Dermis blood vessel endothelial cell (primary cell): ENCODE results near the gene DDX42. TPM values are rescaled to one million over a fixed set of nuclear protein-coding genes. Genes with fewer than 3 reads are reported as not detected.

Source experiments
- DNase-seq: peaks from one replicate; pipeline ENCODE4 v3.0.0; 2010
- total RNA-seq: library from RNA; depleted of rRNA; stranded (reverse); fragments of >200 nt; gene quantifications from 2 replicates; pipeline ENCODE4 v1.2.3, GENCODE V29; 2014

DDX42 gene, protein sequence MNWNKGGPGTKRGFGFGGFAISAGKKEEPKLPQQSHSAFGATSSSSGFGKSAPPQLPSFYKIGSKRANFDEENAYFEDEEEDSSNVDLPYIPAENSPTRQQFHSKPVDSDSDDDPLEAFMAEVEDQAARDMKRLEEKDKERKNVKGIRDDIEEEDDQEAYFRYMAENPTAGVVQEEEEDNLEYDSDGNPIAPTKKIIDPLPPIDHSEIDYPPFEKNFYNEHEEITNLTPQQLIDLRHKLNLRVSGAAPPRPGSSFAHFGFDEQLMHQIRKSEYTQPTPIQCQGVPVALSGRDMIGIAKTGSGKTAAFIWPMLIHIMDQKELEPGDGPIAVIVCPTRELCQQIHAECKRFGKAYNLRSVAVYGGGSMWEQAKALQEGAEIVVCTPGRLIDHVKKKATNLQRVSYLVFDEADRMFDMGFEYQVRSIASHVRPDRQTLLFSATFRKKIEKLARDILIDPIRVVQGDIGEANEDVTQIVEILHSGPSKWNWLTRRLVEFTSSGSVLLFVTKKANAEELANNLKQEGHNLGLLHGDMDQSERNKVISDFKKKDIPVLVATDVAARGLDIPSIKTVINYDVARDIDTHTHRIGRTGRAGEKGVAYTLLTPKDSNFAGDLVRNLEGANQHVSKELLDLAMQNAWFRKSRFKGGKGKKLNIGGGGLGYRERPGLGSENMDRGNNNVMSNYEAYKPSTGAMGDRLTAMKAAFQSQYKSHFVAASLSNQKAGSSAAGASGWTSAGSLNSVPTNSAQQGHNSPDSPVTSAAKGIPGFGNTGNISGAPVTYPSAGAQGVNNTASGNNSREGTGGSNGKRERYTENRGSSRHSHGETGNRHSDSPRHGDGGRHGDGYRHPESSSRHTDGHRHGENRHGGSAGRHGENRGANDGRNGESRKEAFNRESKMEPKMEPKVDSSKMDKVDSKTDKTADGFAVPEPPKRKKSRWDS
- total RNA-seq, result 71.6 and 81.5 TPM in 2 replicates

DNA sequence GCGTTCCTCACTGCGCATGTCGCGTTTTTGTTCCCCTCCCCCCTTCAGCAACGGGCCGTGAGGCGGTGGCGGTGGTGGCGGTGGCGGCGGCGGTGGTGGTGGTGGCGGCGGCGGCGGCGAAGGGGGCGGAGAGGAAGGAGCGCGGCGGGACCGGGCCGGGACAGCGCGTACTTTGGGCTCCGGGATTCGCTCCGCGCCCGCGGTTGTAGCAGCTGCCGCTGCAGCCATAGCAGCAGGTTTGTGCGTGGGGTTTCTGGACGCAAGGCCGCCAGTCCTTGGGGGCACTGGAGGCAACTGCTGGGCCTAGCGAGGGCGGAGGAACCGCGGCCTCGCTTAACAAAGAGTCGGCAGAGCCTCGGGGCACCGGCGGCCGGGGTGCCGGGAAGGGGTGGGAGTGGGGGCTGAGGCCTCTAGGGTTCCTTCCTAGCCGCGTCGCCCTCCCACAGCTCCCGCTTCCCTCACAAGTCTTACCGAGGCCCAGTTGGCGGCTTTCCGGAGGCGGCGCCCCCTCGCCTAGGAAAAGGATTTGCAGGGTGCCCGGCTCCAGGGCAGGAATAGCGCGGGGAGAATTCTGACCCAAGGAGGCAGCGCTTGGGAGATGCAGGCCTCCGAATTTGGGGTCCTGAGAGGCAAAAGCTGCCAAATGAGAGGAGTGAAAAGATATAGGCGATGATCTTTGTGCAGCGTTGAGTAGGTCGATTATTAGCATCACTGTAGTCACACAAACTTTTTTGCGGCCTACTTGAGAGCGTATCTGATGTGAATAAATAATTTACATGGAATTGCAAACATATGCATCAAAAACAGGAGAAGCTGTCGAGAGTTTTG lies at the start of gene DDX42:
Gene DDX42 (plus strand): TSS at position 30 of the 828 bp plus-strand sequence. CDS start 12,880 bp downstream, outside the sequence.
- DNase-seq, result peak; percentile 76

DNA sequence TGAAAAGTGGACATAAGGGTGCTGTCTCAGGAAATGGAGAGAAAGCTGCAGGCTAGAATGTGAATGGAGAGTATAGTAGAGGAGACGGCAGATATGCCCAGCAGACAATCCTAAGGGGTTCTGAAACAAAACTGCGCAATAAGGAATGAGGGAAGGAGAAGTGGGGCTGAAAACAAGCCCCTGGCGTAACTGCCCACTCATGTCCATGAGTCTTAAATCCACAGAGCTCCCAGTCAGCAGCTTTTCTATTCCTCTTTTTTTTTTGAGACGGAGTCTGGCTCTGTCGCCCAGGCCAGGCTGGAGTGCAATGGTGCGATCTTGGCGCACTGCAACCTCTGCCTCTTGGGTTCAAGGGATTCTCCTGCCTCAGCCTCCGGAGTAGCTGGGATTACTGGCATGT lies 38.3 kb upstream of the DDX42 start:
- no peak for DNase-seq

DNA sequence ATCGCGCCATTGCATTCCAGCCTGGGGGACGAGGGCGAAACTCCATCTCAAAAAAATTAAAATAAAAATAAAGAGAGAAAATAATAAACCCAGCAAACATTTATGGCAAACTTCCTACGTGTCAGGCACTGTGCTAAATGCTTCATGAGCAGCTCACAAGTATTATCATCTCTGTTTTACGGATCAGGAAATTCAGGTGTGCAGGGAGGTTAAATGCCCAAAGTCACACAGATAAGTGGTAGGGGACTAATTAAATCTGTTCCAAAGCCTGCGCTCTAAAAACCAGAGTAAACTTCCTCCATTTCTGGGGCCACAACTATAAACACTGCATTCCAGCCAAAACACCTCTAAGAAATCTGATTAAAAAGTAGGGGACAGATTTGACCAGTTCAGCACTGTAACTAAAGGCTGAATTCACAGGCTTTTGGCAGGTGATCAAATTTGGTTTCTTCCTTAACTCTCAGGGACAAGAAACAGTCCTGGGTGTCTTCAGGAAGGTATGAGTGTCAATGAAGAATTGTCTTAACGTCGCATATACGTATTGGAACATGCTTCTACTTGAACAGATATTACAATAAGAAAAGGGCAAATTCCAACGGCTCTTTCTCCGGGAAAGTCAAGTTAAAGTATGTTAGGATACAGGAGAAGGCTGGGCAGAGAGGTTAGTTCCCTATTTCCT lies 33.4 kb upstream of the DDX42 start:
- peak; percentile 20 for DNase-seq

DNA sequence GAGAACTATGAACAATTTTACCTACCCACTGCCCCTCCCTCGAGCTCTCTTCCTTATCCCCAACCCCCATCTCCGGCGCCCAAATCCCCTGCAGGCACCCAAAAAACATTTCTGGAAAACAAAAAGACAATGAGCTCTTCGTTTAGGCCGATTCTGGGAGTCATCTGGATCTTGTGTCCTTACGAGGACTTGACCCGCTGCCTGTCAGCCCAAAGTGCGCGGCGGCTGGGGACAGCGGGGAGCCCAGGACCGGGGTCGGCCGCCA lies 32.9 kb upstream of the DDX42 start:
- no peak for DNase-seq

DNA sequence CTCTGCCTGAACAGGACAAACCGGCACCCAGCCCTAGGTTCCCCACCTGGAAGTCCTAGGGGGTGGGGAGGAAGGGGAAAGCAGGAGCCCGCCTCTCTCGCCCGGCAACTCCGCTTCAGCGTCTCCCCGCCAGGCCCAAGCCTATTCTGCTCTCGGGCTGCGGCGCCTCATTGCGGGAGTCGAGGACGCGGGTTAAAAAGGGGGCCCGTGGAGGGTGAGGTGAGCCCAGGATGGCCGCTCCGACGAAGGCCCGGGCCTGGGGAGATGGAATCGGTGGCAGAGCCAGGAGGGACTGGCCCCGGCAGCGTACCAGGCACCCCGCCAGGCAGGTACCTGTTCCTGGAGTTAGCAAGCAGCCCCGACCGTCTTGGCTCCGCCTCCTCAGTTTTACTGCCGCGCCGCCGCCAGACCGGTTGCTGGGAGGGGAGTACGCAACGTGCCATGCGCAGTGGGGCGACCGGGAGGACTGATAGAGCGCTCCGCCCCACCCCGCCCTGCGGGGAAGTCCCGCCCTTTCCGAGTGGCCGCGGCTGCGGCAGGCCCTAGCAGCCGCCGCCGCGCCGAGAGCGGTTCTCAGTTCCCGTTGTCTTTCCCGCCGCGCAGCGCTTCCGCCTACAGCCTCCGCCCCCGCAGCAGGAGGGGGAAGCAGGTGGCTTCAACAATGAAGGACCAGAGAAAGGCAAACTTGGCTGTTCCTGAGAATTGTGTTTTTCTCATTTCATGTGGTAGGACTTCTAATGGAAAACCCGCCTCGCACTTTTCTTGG lies 32.4 kb upstream of the DDX42 start, which contains the start of gene STRADA:
Gene STRADA (minus strand): TSS at position 392 of the 766 bp plus-strand sequence. CDS start 13,430 bp downstream, outside the sequence.
- peak; percentile 99 for DNase-seq

DNA sequence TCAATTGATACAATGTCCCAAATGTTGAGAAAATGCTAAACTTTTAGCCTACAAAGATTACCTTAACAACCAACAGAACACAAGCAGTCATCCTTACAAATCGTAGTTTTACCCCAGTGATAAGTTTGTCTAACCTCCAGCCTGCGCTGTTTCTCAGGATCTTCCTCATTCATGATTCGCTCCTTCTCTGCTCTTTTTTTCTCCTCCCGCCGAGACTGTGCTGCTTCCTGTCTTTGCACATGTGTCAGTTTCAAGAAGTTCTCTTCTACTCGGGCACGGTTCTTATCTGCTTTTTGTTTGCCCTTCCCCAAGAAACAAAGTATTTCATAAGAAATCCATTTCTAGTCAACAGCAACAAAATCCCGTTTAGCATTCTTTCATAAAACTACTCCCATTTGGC lies 22.2 kb upstream of the DDX42 start:
- DNase-seq, result no peak

DNA sequence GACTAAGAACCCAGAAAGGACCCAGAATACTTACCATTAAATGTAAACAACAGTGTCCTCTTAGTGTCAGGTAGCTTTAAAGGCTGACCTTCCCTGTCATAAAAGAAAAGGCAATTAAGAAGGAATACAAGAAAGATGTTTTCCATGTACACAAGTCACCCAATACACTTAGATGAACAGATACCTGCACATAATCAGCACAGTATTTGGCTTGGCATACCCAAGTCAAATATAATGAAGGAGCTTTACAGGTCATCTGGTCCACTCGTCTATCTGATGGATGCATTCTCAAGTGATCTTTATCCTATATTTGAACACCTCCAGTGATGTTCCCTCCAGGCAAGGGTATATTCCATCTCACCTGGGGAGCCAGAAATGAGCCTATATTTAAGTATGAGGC lies 21.3 kb upstream of the DDX42 start:
- no peak for DNase-seq

DNA sequence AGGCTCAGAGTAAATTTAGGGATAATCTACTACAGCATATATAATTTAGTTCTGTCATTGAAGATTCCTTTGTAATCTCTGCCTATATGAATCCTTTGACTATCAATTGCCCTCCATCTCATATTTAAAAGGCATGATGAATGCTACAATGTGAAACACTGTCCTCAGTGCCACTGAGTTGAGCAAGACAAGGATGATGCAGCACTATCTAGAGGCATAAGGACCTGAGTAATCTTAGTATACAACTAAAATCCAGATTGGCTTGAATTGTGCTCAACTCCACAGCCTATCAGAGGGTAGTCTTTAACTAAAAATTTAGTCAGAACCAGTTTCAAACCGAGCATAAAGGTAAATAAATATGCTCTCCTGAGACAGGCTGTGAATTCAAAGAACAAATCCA lies 20.8 kb upstream of the DDX42 start:
- no peak for DNase-seq

DNA sequence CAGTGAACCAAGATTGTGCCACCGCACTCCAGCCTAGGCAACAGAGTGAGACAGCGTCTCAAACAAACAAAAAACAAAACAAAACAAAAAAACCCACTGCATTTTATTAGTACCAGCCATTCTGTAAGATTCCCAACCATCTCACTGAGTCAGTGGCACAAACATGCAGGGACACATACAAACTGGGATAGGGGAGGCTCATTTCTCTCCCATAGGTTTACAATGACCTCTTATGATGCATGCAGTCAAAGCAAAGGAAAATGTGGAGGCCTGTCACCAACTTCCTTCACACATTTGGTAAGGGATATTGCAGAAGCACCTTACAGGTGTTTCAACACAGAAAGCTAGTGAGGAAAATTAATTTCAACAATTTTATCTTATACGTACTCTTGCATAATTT lies 19.9 kb upstream of the DDX42 start:
- no peak for DNase-seq

DNA sequence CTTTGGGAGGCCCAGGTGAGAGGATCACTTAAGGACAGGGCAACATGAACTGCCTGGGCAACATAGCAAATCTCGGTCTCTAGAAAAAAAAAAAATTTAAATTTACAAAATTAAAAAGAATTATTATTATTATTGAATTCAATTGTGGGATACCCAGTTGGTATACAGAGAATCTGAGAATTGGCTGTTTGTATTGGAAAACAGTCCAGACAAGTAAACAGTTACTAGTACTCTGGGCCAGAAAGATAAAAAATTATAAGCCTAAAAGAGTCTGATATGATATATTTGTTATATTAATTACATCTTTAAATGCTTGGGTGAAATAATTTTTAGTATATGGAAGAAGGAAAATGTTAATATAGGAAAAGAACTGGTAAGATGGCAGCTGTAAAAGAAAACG lies 15.5 kb upstream of the DDX42 start:
- DNase-seq, result no peak

DNA sequence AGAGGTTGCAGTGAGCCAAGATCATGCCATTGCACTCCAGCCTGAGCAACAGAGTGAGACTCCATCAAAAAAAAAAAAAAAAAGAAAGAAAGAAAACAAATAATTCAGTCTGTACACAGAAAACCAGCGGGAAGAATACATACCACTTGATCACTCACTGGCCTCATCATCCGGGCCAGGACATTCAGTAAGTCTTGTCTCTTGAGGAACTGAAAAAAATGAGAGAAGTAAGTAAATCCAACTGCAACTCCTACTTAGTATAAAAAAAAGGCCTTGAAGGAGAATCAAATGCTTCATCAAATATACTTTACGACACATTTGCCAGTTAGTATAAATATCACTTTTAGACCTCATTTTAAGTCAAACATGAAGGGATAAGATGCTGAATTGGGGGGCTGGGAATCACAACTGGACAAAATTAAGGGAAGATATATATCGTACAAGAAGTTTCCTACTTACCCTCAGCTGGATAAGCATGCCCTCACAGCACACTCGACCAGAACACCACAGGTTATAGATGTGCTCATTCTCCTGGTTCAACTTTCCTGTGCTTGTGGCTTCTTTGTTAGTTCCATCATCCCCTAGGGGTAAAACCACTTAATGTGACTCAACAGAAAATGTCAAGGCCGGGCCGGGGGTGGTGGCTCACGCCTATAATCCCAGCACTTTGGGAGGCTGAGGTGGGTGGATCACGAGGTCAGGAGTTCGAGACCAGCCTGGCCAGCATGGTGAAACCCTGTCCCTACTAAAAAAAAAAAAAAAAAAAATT lies 13.0 kb upstream of the DDX42 start:
- no peak for DNase-seq

DNA sequence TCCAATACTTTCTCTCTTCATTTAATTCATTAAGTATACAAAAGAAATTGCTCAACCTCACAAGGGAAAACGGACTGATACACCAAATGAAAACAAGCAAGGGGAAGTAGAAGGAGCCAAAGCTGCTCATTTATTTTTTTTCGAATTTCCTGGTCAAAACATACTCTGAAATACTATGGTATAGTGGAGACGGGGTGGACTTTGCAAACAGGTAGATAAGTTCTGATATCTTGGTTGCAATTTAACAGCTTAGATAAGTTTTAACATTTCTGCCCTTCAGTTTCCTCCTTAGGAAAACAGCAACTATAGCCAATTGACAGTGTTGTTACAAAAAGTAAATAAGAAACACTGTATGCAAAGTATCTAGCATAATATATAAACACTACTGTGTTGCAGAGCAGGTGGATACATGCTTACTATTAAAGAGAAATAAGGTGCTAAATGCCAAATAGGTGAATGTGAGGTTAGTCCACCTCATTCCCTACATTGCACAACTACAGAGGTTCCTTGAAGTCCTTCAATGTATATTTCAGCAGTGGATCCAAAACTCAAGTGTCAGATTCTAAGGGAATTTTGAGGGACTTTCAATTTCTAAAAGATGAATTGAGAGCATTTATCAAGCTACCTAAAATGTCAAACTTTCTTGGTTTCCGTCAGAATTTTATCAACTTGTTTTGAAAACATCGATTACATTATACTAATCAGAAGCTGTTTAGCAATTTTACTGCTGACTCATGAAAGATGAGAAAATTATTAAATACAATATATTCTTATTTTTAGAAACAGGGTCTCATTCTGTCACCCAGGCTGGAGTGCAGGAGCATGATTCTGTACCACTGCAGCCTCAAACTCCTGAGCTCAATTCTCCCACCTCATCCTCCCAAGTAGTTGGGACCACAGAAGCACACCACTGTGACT lies 11.6 kb upstream of the DDX42 start:
- DNase-seq, result peak; percentile 31

DNA sequence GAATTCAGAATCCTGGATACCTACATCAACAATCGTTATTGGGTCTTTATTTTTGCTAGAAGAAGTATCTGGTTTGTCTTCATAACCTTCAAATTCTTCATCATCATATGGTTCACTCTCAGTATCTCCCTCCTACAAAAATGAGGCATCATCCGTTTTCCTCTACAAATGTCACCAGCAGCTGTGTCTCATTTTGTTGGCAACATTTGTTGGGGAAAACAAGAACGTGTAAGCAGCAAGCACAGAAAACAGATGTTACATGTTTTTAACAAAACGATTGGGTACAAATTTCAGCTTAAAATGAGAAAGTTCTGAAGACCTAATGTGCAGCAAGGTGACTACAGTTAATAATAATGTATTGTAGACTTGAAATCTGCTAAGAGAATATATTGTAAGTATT lies 9.3 kb upstream of the DDX42 start:
- no peak for DNase-seq

DNA sequence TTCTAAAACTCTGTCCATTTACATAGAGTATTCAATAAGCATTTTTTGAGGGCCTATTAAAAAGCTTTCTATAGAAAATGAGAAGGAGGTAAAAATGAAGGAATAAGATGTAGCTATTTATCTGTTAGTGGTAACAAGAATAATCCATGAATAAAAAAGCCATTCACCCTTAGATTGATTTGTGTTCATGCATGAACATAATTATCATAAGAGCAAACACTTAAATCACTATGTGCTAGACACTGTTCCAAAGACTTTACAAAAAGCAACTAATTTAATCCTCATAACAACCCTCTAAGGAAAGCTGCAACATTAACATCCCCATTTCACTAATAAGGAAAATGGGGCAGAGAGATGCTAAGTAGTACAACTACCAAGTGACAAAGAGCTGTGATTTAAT lies 7.2 kb upstream of the DDX42 start:
- DNase-seq, result no peak

DNA sequence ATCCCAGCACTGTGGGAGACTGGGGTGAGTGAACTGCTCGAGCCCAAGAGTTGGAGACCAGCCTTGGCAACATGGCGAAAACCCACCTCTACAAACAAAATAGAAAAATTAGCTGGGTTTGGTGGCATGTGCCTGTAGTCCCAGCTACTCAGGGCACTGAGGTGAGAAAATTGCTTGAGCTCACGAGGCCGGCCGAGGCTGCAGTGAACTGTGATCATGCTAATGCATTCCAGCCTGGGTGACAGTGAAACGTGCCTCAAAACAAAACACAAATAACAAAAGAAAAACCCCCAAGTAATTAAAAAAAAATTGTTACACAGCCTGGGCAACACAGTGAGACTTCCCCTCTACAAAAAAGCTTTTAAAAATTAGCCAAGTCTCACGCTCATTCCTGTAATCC lies 5.5 kb upstream of the DDX42 start:
- no peak for DNase-seq

DNA sequence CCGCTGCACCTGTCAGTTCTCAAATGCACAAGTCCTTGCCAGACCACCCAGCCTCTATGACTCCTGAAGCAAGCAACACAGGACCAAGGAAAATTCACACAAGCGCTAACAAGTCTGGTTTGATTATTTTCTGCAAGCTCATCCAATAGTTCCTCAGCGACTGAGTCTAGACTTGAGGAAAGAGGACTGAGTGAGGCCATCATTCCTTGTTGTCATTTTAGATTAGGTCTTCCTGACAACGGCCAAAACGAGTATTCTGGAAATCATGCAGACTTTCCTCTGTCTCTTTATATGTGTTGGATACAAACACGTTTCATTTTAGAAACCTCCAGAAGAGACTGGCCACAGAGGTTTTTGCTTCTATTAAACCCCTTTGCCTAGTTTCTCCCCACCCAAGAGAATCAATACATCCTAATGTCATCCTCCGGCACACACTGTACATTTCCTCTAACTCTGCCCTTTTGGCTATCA lies 1.1 kb upstream of the DDX42 start:
- DNase-seq, result peak; percentile 55

DNA sequence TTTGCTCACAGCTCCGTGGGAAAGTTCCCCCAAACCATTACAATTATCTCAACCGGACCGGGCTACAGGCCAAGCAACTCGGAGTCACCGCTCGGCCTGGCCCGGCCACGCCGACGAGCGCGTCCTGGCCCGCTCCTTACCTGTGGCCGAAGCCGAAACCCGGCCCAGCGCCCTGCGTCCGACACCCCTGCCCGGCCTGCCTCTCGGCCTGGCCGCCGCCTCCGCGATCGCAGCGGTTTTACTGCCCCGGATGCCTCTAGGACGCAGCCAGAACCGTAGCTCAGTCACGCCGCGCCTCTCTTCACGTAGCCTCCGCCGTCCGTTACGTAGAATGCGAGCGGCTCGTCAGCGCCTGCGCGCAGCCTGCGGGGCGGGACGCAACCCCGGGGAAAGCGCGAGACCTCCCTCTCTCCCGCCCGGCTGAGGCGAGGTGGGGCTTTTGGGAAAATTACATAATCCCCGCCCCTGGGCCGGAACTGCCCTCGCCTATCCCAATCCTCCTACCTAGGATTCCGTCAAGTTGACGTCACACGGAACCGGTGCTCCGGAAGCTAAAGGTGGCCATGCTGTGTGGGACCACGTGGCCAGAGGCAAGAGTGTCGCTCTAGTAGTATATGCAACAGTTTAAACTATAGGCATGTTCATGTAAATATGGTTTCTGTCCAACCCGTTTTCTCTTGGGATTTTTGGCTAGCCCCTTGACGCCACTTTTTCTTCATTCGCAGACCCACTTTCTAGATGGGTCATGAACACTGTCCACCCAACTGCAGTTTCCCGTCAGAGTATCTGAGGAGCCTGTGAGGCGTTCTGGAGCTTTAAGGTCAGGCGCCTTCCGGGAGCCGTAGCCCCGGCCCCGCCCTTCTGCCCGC lies 464 bp upstream of the DDX42 start, which contains the start of gene CCDC47:
Gene CCDC47 (minus strand): TSS at position 326 of the 869 bp plus-strand sequence. CDS start 7,422 bp downstream, outside the sequence.
- peak; percentile 100 for DNase-seq

DNA sequence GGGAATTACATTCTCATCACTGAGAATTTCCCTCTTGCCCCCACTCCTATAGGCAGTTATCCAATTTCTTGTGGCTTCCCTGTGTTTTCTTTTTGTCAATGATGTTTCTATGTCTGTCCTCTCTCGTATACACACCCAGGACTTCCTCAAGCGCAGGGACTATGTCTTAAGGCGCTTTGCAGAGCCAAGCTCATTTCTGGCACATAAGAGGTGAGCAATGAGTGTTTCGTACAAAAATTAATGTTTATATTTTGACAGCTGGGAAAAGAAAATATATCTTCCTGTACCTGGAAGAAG lies 947 bp downstream of the DDX42 start:
- peak; percentile 32 for DNase-seq
